ENCODE results near the gene GOLGA5.
A peak's percentile ranks its signal among the peaks of the same experiment; 100 is the strongest.
"Not testable (repeated sequence)": the region's sequence is repeated elsewhere in the genome, so short reads cannot be mapped to it uniquely, and the experiment has no call there.

Gene GOLGA5

GRCh38 chr14:92793709-92794546, at the start of gene GOLGA5:
GOLGA5 (plus strand) TSS chr14:92794305; CDS start chr14:92797438, 3,133 bp downstream.
- DNase-seq = peak; percentile 98

GRCh38 chr14:92747701-92748258, 46.3 kb upstream of the GOLGA5 start:
- DNase-seq = no peak

GRCh38 chr14:92748259-92749016, 45.7 kb upstream of the GOLGA5 start, which contains the start of gene LGMN:
LGMN (minus strand) TSS chr14:92748627; CDS start chr14:92732786, 15,841 bp downstream.
- DNase-seq = peak; percentile 91

GRCh38 chr14:92750222-92750728, 43.8 kb upstream of the GOLGA5 start:
- DNase-seq = peak; percentile 68

GRCh38 chr14:92750994-92751400, 43.1 kb upstream of the GOLGA5 start:
- no peak for DNase-seq

GRCh38 chr14:92751819-92752218, 42.3 kb upstream of the GOLGA5 start:
- DNase-seq = no peak

- DNase-seq = peak; percentile 49
Measured at GRCh38 chr14:92753250-92753649, 40.9 kb upstream of the GOLGA5 start.

GRCh38 chr14:92754966-92755365, 39.1 kb upstream of the GOLGA5 start:
- no peak for DNase-seq

GRCh38 chr14:92755495-92755894, 38.6 kb upstream of the GOLGA5 start:
- no peak for DNase-seq

GRCh38 chr14:92756446-92756845, 37.7 kb upstream of the GOLGA5 start:
- no peak for DNase-seq

- DNase-seq = no peak
Measured at GRCh38 chr14:92759300-92759678, 34.8 kb upstream of the GOLGA5 start.

- DNase-seq = no peak
Measured at GRCh38 chr14:92759679-92760523, 34.2 kb upstream of the GOLGA5 start.

- DNase-seq = no peak
Measured at GRCh38 chr14:92760524-92760805, 33.6 kb upstream of the GOLGA5 start.

- not testable (repeated sequence) for DNase-seq
Measured at GRCh38 chr14:92763666-92764631, 30.2 kb upstream of the GOLGA5 start.

- DNase-seq = peak; percentile 53
Measured at GRCh38 chr14:92768236-92768635, 25.9 kb upstream of the GOLGA5 start.

GRCh38 chr14:92768795-92769194, 25.3 kb upstream of the GOLGA5 start:
- DNase-seq = no peak

- DNase-seq = no peak
Measured at GRCh38 chr14:92770484-92770883, 23.6 kb upstream of the GOLGA5 start.

GRCh38 chr14:92774572-92774971, 19.5 kb upstream of the GOLGA5 start:
- no peak for DNase-seq

- DNase-seq = not testable (repeated sequence)
Measured at GRCh38 chr14:92775292-92775691, 18.8 kb upstream of the GOLGA5 start.

GRCh38 chr14:92778868-92779565, 15.1 kb upstream of the GOLGA5 start:
- DNase-seq = not testable (repeated sequence)
